ENCODE results near the gene SLC9A9. TPM values are rescaled to one million over a fixed set of nuclear protein-coding genes. Genes with fewer than 3 reads are reported as not detected.

The SLC9A9 gene
- total and polyA plus RNA-seq, 8 donors: 0.58 to 29.7 (median 14.0) TPM

DNA sequence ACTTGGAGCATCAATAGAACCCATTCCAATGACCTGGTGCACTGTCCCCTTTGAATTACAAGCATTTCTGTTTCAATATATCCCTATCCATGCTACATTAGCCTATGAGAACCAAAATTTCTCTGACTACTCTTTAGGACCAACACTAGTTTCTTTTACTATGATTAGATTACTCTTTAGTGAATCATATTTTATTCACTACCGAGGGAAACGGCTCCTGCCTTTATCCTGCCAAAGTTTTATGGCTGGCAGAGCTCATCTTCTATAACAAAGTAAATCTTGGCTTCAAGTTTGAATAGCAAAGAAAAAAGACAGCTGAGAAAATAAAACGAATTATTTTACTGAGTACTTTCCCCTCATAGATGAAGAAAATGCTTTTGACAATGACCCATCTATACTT is 120.9 kb downstream of the SLC9A9 start:
- Histone ChIP-seq H3K9me3 (no peaks in the 10 kb centered on the region), H3K27ac (no peak overlapping the region), H3K4me3 (no peak overlapping the region), H3K4me1 (no peaks in the 10 kb centered on the region), H3K27me3 (no peaks in the 10 kb centered on the region), H3K36me3 (no peaks in the 10 kb centered on the region)
- no peak for TF ChIP-seq POLR2AphosphoS5 (IDR thresholded peaks at IDR 0.05)
- no peak for TF ChIP-seq EP300 (IDR thresholded peaks at IDR 0.05)
- TF ChIP-seq, protein P1, sequence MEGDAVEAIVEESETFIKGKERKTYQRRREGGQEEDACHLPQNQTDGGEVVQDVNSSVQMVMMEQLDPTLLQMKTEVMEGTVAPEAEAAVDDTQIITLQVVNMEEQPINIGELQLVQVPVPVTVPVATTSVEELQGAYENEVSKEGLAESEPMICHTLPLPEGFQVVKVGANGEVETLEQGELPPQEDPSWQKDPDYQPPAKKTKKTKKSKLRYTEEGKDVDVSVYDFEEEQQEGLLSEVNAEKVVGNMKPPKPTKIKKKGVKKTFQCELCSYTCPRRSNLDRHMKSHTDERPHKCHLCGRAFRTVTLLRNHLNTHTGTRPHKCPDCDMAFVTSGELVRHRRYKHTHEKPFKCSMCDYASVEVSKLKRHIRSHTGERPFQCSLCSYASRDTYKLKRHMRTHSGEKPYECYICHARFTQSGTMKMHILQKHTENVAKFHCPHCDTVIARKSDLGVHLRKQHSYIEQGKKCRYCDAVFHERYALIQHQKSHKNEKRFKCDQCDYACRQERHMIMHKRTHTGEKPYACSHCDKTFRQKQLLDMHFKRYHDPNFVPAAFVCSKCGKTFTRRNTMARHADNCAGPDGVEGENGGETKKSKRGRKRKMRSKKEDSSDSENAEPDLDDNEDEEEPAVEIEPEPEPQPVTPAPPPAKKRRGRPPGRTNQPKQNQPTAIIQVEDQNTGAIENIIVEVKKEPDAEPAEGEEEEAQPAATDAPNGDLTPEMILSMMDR (IDR thresholded peaks at IDR 0.05): no peak
- TF ChIP-seq POLR2A (IDR thresholded peaks at IDR 0.05): no peak
- intact Hi-C loops (cut with DNase I; ENCODE audit: low total_unique reads): no loop called here
- 36 to 66% (median 55%) methylated on average over 3 of the region's 3 CpGs for WGBS, 5 donors
- no peak for DNase-seq

DNA sequence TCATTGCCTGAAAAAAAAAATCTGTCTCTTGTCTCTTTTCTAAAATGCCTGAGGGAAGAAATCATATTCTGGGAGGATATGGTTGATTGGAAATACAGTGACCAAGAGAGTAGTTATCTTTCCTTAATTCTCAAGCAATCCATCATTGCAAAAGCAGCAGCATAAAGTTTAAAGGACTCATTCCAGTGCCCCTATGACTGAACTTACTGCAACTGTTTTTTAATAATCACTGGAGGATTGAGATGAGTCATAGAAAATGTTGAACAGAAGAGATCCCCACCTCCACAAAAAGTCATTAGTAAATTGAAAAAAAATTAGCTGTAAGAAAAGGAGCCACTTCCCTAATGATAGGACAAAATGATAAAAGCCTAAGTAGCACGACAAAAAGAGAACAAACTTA is 121.5 kb downstream of the SLC9A9 start:
- Histone ChIP-seq H3K36me3 (no peaks in the 10 kb centered on the region), H3K4me3 (no peak overlapping the region), H3K9me3 (no peaks in the 10 kb centered on the region), H3K27me3 (no peaks in the 10 kb centered on the region), H3K27ac (no peak overlapping the region), H3K4me1 (no peaks in the 10 kb centered on the region)
- TF ChIP-seq POLR2A (IDR thresholded peaks at IDR 0.05) (no peak), EP300 (IDR thresholded peaks at IDR 0.05) (no peak), POLR2AphosphoS5 (IDR thresholded peaks at IDR 0.05) (no peak)
- TF ChIP-seq, protein P1 (IDR thresholded peaks at IDR 0.05): no peak
- 38 to 58% (median 53%) methylated on average over 1 of the region's 1 CpG for WGBS, 5 donors
- DNase-seq: no peak
- intact Hi-C loops (cut with DNase I; ENCODE audit: low total_unique reads): no loop called here

DNA sequence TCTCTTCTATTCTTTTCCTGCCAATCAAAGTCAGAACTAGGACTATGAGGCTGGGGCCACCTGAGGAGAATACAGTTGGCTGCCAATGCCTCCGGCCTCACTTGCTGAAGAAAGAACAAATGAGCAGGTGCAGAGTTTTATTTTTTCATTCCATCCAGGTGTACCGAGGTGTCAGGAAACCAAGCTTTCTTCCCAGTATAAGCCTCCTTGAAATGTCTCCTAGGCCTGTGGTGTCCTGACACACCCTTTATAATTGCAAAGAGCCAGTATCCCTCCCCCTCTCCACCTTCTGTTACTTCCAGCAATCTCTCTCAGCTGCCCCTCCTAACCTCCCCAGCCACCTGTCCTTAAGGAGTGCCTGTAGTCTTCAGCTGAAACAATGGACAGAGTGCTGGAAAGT is 127.9 kb downstream of the SLC9A9 start:
- Histone ChIP-seq H3K27ac (no peak overlapping the region), H3K36me3 (no peaks in the 10 kb centered on the region), H3K4me1 (no peaks in the 10 kb centered on the region), H3K4me3 (no peak overlapping the region), H3K27me3 (no peaks in the 10 kb centered on the region), H3K9me3 (no peaks in the 10 kb centered on the region)
- DNase-seq: no peak
- TF ChIP-seq, protein P1 (IDR thresholded peaks at IDR 0.05): no peak
- TF ChIP-seq EP300 (IDR thresholded peaks at IDR 0.05): no peak
- TF ChIP-seq POLR2AphosphoS5 (IDR thresholded peaks at IDR 0.05): no peak
- TF ChIP-seq POLR2A (IDR thresholded peaks at IDR 0.05): no peak
- intact Hi-C loops (cut with DNase I; ENCODE audit: low total_unique reads): no loop called here
- 70 to 89% (median 89%) methylated on average over 2 of the region's 2 CpGs for WGBS, 5 donors

DNA sequence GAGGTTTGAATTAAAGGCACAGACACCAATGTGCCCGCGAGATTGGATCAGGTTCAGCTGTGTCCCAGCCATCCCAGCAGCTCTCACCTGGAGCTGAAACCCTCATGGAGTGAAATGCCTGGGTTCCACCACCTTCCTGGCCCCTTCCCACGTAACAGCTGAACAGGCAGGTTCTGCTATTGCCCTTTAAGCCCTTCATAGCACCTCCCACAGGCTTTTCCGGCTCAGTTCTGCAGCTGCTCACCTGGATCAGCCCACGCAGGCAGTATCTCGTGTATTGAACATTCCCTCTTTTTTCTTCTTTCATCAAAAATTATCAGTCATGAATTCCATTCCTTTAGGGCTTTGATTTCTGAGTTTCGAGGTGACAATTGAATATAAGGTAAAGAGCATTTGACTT is 129.8 kb downstream of the SLC9A9 start:
- no peak overlapping the region for H3K4me3 ChIP-seq
- no peaks in the 10 kb centered on the region for H3K27me3 ChIP-seq
- WGBS, 5 donors: 58 to 72% (median 68%) methylated on average over 7 of the region's 7 CpGs
- H3K36me3 ChIP-seq: no peaks in the 10 kb centered on the region
- no peaks in the 10 kb centered on the region for H3K9me3 ChIP-seq
- no peaks in the 10 kb centered on the region for H3K4me1 ChIP-seq
- H3K27ac ChIP-seq: no peak overlapping the region
- no peak for DNase-seq
- TF ChIP-seq POLR2AphosphoS5 (IDR thresholded peaks at IDR 0.05) (no peak), EP300 (IDR thresholded peaks at IDR 0.05) (no peak), POLR2A (IDR thresholded peaks at IDR 0.05) (no peak)
- TF ChIP-seq, protein P1 (IDR thresholded peaks at IDR 0.05): no peak
- intact Hi-C loops (cut with DNase I; ENCODE audit: low total_unique reads): no loop called here
